ENCODE measurements around the gene ARID5B. TPM values are rescaled to one million over a fixed set of nuclear protein-coding genes. Genes with fewer than 3 reads are reported as not detected.

ARID5B gene
- total RNA-seq, 1 donor from 2014 or later, result 0.62 TPM

DNA sequence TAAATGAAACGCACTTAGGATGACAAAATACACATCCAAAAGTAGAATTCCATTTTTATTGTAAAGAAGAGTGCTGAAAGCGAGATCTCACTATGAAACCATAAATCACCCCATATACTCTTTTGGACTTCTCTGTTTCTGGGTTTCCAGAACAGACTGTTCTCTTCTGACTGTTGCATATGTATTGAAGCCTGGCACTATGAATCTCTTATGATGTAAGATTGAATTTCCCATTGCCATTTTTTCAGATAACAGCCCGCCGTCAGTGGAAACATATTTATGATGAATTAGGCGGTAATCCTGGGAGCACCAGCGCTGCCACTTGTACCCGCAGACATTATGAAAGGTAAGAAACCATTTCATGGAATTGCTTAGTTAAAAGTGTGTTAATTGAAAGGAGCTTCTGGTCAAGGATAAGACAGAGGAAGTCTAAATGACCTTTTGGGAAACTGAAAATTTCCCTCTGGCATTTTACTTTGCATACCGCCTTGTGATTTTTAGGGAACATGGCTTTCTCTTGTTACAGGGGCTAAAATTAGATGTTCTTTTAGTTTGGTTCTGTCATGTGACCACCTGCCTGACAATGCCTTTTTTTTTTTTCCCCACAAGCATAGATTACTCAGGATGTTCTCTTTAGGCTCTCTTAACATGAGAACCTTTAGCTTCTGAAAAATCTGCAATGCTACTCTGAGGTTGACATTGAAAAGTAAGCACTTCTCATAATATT lies 168.1 kb downstream of the ARID5B start:
- Mint-ChIP-seq H3K4me1 (ENCODE audit: unreplicated experiment) (peaks cover 5% of the 10 kb centered on the region), H3K9me3 (ENCODE audit: unreplicated experiment) (no peaks in the 10 kb centered on the region), H3K27me3 (ENCODE audit: unreplicated experiment) (peaks cover 2% of the 10 kb centered on the region), H3K27ac (ENCODE audit: unreplicated experiment) (no peak overlapping the region), H3K36me3 (ENCODE audit: low read depth, unreplicated experiment) (no peaks in the 10 kb centered on the region), H3K4me3 (ENCODE audit: unreplicated experiment) (no peak overlapping the region)
- DNase-seq (ENCODE audit: low spot score), result no peak
- TF ChIP-seq, protein P1, sequence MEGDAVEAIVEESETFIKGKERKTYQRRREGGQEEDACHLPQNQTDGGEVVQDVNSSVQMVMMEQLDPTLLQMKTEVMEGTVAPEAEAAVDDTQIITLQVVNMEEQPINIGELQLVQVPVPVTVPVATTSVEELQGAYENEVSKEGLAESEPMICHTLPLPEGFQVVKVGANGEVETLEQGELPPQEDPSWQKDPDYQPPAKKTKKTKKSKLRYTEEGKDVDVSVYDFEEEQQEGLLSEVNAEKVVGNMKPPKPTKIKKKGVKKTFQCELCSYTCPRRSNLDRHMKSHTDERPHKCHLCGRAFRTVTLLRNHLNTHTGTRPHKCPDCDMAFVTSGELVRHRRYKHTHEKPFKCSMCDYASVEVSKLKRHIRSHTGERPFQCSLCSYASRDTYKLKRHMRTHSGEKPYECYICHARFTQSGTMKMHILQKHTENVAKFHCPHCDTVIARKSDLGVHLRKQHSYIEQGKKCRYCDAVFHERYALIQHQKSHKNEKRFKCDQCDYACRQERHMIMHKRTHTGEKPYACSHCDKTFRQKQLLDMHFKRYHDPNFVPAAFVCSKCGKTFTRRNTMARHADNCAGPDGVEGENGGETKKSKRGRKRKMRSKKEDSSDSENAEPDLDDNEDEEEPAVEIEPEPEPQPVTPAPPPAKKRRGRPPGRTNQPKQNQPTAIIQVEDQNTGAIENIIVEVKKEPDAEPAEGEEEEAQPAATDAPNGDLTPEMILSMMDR (IDR thresholded peaks at IDR 0.05; ENCODE audit: unreplicated experiment), result no peak

DNA sequence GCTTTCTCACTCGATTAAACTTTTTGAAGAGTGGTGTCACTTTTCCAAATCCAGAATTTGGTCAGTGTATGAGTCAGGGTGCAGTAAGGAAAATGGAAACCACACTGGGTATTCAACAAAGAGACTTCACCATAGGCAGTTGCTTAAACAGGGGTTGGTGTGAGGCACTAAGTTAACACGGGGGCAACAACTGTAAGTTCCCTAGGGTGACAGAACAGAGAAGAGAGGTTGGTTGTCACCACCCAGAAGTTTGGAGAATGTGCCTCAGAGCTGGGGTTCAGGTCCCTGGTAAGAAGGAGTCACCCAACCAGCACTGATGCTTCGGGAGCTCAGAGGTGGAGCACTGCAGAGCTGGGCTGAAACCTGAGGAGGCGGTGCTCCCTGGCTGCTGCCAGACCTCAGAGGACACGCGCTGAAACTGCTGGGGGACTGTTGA lies 170.4 kb downstream of the ARID5B start:
- H3K27me3 Mint-ChIP-seq (ENCODE audit: unreplicated experiment), result peaks cover 2% of the 10 kb centered on the region
- H3K4me3 Mint-ChIP-seq (ENCODE audit: unreplicated experiment), result no peak overlapping the region
- H3K36me3 Mint-ChIP-seq (ENCODE audit: low read depth, unreplicated experiment), result no peaks in the 10 kb centered on the region
- TF ChIP-seq, protein P1 (IDR thresholded peaks at IDR 0.05; ENCODE audit: unreplicated experiment), result no peak
- no peaks in the 10 kb centered on the region for H3K9me3 Mint-ChIP-seq (ENCODE audit: unreplicated experiment)
- H3K4me1 Mint-ChIP-seq (ENCODE audit: unreplicated experiment), result peaks cover 5% of the 10 kb centered on the region
- DNase-seq (ENCODE audit: low spot score), result no peak
- H3K27ac Mint-ChIP-seq (ENCODE audit: unreplicated experiment), result no peak overlapping the region

DNA sequence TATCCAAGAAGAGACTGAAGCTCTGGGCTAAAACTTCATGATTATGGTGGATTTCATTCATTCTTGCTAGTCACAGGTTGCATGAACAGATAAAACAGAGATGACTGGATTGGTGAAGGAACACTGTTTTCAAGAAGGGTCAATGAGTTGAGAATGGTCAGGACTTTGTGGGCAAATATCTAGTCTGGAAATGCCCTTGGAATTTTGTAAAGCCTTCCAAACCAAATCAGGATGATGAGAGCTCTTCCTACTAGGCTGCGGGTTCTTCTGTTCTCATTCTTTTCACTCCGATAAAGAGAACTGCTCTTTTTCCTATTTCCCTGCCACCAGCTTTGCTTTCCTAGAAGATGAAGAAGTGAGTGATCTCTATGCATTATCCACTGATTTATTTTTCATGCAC lies 171.4 kb downstream of the ARID5B start:
- H3K27me3 Mint-ChIP-seq (ENCODE audit: unreplicated experiment), result peaks cover 2% of the 10 kb centered on the region
- TF ChIP-seq, protein P1 (IDR thresholded peaks at IDR 0.05; ENCODE audit: unreplicated experiment), result no peak
- no peaks in the 10 kb centered on the region for H3K9me3 Mint-ChIP-seq (ENCODE audit: unreplicated experiment)
- H3K36me3 Mint-ChIP-seq (ENCODE audit: low read depth, unreplicated experiment), result no peaks in the 10 kb centered on the region
- peaks cover 5% of the 10 kb centered on the region for H3K4me1 Mint-ChIP-seq (ENCODE audit: unreplicated experiment)
- no peak for DNase-seq (ENCODE audit: low spot score)
- no peak overlapping the region for H3K27ac Mint-ChIP-seq (ENCODE audit: unreplicated experiment)
- H3K4me3 Mint-ChIP-seq (ENCODE audit: unreplicated experiment), result no peak overlapping the region

DNA sequence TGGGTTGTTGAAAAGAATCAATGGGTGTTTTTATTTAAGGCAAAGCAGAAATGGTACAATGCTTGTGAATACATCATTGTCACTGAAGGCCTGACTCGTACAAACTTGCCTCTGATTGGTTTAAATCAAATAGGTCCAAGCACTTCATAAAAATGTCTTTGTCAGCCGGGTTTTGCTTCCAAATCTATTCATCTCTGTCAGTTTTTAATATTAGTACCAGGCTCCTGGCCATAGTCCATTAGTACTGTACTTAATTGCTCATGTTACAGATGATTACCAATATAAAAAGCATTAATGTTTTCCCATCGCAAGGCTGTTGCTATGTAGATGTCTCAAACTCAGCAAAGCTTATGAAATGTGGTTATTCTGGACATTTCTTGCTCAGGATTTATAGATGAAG lies 171.9 kb downstream of the ARID5B start:
- Mint-ChIP-seq H3K27me3 (ENCODE audit: unreplicated experiment) (peaks cover 2% of the 10 kb centered on the region), H3K9me3 (ENCODE audit: unreplicated experiment) (no peaks in the 10 kb centered on the region), H3K36me3 (ENCODE audit: low read depth, unreplicated experiment) (no peaks in the 10 kb centered on the region), H3K27ac (ENCODE audit: unreplicated experiment) (no peak overlapping the region), H3K4me1 (ENCODE audit: unreplicated experiment) (peaks cover 5% of the 10 kb centered on the region), H3K4me3 (ENCODE audit: unreplicated experiment) (no peak overlapping the region)
- no peak for DNase-seq (ENCODE audit: low spot score)
- TF ChIP-seq, protein P1 (IDR thresholded peaks at IDR 0.05; ENCODE audit: unreplicated experiment), result no peak

DNA sequence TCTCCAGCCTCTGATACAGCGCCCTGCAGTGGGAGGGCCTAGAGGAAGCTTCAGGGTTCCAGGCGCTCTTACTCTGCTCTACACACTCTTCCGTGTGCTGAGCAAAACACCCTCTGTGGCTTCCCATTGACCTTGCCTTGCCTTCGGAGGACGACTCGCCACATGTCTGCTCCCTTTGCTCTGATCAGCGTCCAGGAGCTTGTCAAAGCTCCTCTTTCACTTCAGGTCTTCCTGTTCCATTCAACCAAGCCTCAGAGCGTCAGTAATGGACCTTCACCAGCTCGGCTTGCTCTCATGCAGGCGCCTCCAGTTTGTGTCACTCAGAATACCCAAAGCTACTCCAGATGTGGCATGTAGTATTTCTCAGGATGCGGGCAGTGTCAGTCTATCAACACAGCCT lies 173.9 kb downstream of the ARID5B start:
- no peak for DNase-seq (ENCODE audit: low spot score)
- no peak overlapping the region for H3K27ac Mint-ChIP-seq (ENCODE audit: unreplicated experiment)
- H3K4me1 Mint-ChIP-seq (ENCODE audit: unreplicated experiment), result no peaks in the 10 kb centered on the region
- peaks cover 2% of the 10 kb centered on the region for H3K27me3 Mint-ChIP-seq (ENCODE audit: unreplicated experiment)
- H3K9me3 Mint-ChIP-seq (ENCODE audit: unreplicated experiment), result no peaks in the 10 kb centered on the region
- TF ChIP-seq, protein P1 (IDR thresholded peaks at IDR 0.05; ENCODE audit: unreplicated experiment), result no peak
- H3K4me3 Mint-ChIP-seq (ENCODE audit: unreplicated experiment), result no peak overlapping the region
- no peaks in the 10 kb centered on the region for H3K36me3 Mint-ChIP-seq (ENCODE audit: low read depth, unreplicated experiment)

Data from endothelial cell (in vitro differentiated cells).